Aorta (tissue), 5 donors: ENCODE measurements around the gene KRT34. TPM values are rescaled to one million over a fixed set of nuclear protein-coding genes. Genes with fewer than 3 reads are reported as not detected.

ENCODE experiments used
- ATAC-seq: fragments of 200-7000 bp; cut with Tn5 transposase; one replicate; pipeline ENCODE4 v1.9.1; 2022; ENCODE audit warnings: moderate library complexity; ENCODE audit not compliant: low FRiP score
- DNase-seq, 2 donors: peaks; one replicate each; pipeline ENCODE4 v3.0.0-alpha.2; 2020
- H3K27ac ChIP-seq, 2 donors: one replicate each; pipeline ENCODE4 v1.5.1; 2013; ENCODE audit warnings: low read length in 2 of 2, mild to moderate bottlenecking in 2 of 2, moderate library complexity in 2 of 2, control low read depth in 1 of 2, inconsistent platforms in 1 of 2, low read depth in 1 of 2
- H3K27me3 ChIP-seq, 2 donors: one replicate each; pipeline ENCODE4 v1.6.1; 2013; ENCODE audit warnings: control low read depth in 1 of 2, low read length in 1 of 2, mild to moderate bottlenecking in 1 of 2, moderate library complexity in 1 of 2; ENCODE audit not compliant: insufficient read depth in 2 of 2, control insufficient read depth in 1 of 2
- H3K36me3 ChIP-seq, 2 donors: one replicate each; pipeline ENCODE4 v1.6.1; 2013; ENCODE audit warnings: control low read depth in 1 of 2, low read length in 1 of 2, mild to moderate bottlenecking in 1 of 2; ENCODE audit not compliant: insufficient read depth in 2 of 2, control insufficient read depth in 1 of 2
- H3K4me1 ChIP-seq, 2 donors: one replicate each; pipeline ENCODE4 v1.6.1; 2013; ENCODE audit warnings: low read length in 2 of 2, control low read depth in 1 of 2, mild to moderate bottlenecking in 1 of 2, moderate library complexity in 1 of 2; ENCODE audit not compliant: insufficient read depth in 2 of 2, control insufficient read depth in 1 of 2
- H3K4me3 ChIP-seq, 2 donors: one replicate each; pipeline ENCODE4 v1.5.1; 2013; ENCODE audit warnings: low read length in 2 of 2, control low read depth in 1 of 2, mild to moderate bottlenecking in 1 of 2
- H3K9me3 ChIP-seq: one replicate; pipeline ENCODE4 v1.6.1; 2013; ENCODE audit warnings: mild to moderate bottlenecking, low read length; ENCODE audit not compliant: control insufficient read depth
- WGBS, 2 donors: extraction: QIAGEN DNeasy Blood & Tissue Kit; methylation state at CpG; one replicate each; pipeline ENCODE4 v1.1.7; 2013; 5-methylcytosine and 5-hydroxymethylcytosine counted together
- intact Hi-C, 2 donors: fragments of 100-400 bp; cut with DNase I; formaldehyde crosslinking; loops; one replicate each; pipeline versions ENCODE4 v1.14.2 to v1.15.0; 2022
- polyA plus RNA-seq, 2 donors: library from polyadenylated mRNA; stranded (reverse); fragments of 200-250 nt; gene quantifications; one replicate each; pipeline ENCODE4 v1.2.3, GENCODE V29; 2013
- total RNA-seq, 2 donors: library from RNA; stranded (reverse); fragmentation: NEBNext Ultra II Directional; extraction: Animal tissue kit (Norgen Biotek cat#: 25700); gene quantifications; one replicate each; pipeline ENCODE4 v1.2.1, GENCODE V29; 2021
- donor health status: healthy with polysubstance abuse.
- donor health status: Bipolar disorder and iron deficiency.
- donor health status: DM: no; HTN: no; CAD: no.
- donor health status: DM: no; HTN: no; CAD: no.
- donor health status: DM: yes; HTN: yes; CAD: no.

The KRT34 gene
- total and polyA plus RNA-seq, 4 donors = not detected

DNA sequence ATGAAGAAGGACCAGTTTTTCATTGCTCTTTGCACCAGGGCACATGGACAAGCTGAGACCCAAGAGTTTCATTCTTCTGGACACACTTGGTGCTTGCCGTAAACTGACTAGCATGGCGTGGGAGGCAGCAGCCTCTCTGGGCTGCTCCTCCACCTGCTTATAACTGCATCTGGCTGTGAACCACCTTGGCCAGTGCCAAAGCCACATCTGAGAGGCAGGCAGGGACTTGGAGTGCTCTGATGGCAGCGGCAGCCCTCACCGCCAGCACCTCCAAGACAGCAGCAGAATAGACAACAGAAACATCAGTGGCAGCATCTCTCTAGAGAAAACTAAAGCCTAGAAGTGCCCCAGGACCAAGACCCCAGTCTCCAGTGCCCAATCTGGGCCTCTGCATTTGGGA lies 37.6 kb upstream of the KRT34 start:
- no peaks in the 10 kb centered on the region for H3K36me3 ChIP-seq
- WGBS, 2 donors = 87 to 92% methylated on average over 4 of the region's 4 CpGs
- H3K4me3 ChIP-seq = no peak overlapping the region
- intact Hi-C loops = no loop called here
- DNase-seq (no peak), ATAC-seq (no peak)
- H3K4me1 ChIP-seq = no peaks in the 10 kb centered on the region
- no peak overlapping the region for H3K27ac ChIP-seq
- no peaks in the 10 kb centered on the region for H3K27me3 ChIP-seq
- H3K9me3 ChIP-seq = no peaks in the 10 kb centered on the region

DNA sequence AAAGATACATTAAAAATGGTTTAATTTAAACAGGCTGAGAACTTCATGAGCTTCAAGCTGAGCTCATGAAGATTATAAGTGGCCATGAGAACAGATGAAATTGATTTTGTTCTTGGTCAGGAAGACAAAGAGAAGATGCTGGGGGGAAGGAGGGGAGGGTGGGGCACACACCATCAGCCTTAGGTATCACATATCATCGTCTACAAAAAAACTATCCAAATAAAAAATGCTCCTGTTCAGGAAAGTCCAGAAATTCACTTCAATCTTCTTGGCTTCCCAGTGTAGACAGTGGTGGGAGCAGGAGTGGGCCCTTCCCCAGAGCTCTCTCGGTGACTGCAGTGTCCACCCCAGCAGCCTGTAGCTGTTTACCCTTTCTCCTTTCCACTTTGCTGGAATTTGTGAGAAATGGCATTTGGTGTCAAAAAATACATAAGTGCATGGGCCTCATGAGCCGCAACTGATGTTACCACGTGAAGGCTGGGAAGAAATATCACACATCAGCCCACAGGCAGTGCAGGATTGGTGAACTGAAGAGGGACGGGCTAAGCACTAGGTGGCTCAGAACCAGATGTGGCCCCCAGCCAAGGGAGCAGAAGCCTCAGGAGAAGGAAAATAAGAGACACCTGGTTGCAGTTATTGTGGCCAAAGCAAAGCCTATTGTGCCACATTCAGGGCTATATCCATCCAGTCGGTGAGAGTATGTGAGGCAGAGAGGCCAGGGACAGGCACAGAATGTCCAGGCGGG lies 36.2 kb upstream of the KRT34 start:
- H3K36me3 ChIP-seq = no peaks in the 10 kb centered on the region
- no peaks in the 10 kb centered on the region for H3K4me1 ChIP-seq
- no peak for DNase-seq
- H3K27me3 ChIP-seq = no peaks in the 10 kb centered on the region
- H3K9me3 ChIP-seq = no peaks in the 10 kb centered on the region
- WGBS, 2 donors = 76 to 80% methylated on average over 7 of the region's 7 CpGs
- H3K27ac ChIP-seq = no peak overlapping the region
- no peak overlapping the region for H3K4me3 ChIP-seq
- no peak for ATAC-seq
- intact Hi-C loops = no loop called here

DNA sequence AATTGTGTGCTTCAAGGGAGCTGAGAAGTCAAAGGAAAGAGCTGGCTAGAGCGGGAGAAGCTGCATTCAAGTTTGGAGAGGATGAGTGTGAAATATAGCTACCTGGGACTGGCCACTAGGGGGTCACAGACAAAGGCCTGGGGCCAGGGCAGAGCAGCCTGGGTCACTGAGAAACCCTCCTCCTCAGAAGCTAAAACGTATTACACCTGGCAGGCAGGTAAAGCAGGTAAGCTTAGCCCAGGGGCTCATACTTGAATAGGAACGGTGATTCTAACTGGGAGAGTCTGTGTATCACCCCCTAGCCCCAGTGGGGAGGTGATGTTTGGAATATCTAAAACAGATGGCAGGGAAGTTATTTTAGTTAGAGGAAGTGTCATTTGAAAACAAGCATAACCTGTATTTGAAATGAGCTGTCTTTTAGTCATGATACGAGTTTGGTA lies 35.5 kb upstream of the KRT34 start:
- Histone ChIP-seq H3K4me1 (no peaks in the 10 kb centered on the region), H3K36me3 (no peaks in the 10 kb centered on the region), H3K27me3 (no peaks in the 10 kb centered on the region), H3K27ac (no peak overlapping the region), H3K9me3 (no peaks in the 10 kb centered on the region), H3K4me3 (no peak overlapping the region)
- WGBS, 2 donors = 43 to 44% methylated on average over 4 of the region's 4 CpGs
- DNase-seq (no peak), ATAC-seq (no peak)
- intact Hi-C loops = no loop called here

DNA sequence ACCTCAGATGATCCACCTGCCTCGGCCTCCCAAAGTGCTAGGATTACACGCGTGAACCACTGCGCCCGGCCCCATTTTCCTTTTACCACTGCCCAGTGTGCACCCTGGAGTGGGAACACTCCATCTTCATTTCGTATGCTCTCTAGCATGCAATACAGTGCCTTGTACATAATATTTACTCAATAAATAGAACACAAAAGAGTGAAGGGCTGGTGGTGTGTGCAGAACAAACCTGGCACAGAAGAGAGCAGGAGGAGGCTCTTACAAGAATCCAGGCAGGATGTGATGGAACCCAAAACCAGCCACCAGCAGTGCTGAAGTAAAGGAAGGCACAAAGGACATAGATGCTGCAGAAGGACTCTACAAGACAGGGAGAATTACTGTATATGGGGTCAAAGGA lies 35.0 kb upstream of the KRT34 start:
- no peak overlapping the region for H3K27ac ChIP-seq
- intact Hi-C loops = no loop called here
- H3K27me3 ChIP-seq = no peaks in the 10 kb centered on the region
- ATAC-seq (no peak), DNase-seq (no peak)
- no peaks in the 10 kb centered on the region for H3K36me3 ChIP-seq
- H3K9me3 ChIP-seq = no peaks in the 10 kb centered on the region
- no peak overlapping the region for H3K4me3 ChIP-seq
- no peaks in the 10 kb centered on the region for H3K4me1 ChIP-seq
- WGBS, 2 donors = 89 to 93% methylated on average over 6 of the region's 6 CpGs

DNA sequence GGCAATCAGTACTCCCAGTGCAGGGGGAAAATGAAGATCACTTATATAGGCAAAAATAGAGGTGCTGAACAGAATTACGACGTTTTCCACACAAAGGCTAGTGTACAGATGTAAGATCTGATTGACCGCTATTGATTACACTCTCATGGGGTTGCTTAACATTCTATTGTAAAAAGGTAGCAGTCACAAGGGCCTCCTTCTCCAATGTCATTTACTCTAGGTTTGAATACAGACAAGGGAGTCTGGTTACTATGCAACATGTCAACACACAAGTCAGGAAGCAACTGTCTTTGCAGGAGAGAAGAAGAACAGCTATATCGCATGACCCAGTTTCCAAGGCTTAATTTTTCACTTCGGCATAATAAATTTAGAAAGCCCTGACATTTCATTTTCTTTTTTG lies 34.4 kb upstream of the KRT34 start:
- Histone ChIP-seq H3K36me3 (no peaks in the 10 kb centered on the region), H3K4me1 (no peaks in the 10 kb centered on the region), H3K27me3 (no peaks in the 10 kb centered on the region), H3K4me3 (no peak overlapping the region), H3K27ac (no peak overlapping the region), H3K9me3 (no peaks in the 10 kb centered on the region)
- no peak for ATAC-seq
- intact Hi-C loops = no loop called here
- 79 to 84% methylated on average over 5 of the region's 5 CpGs for WGBS, 2 donors
- no peak for DNase-seq

DNA sequence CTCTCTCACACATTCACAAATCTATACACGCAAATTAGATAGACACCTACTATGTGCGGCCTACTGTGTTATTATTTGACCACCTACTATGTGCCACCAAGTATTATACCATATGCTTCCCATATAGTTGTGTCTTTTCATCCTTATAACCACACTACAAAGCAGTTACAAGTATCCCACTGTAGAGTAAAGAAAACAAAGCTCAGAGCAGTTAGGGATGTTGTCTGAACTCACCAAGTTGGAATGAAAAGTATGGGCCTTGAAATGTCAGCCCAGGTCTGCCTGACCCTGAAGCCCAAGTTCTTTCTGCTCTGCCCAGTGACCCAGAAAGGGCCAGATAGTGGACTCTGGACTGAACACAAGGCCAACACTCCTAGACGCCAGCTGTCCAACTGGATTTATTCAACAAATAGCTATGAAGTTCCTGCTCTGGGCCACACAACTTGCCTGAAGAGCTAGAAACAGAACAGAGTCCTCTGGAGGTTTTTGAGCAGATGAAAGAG lies 33.8 kb upstream of the KRT34 start:
- 52 to 57% methylated on average over 3 of the region's 3 CpGs for WGBS, 2 donors
- intact Hi-C loops = no loop called here
- Histone ChIP-seq H3K36me3 (no peaks in the 10 kb centered on the region), H3K27ac (no peak overlapping the region), H3K4me3 (no peak overlapping the region), H3K4me1 (no peaks in the 10 kb centered on the region), H3K9me3 (no peaks in the 10 kb centered on the region), H3K27me3 (no peaks in the 10 kb centered on the region)
- ATAC-seq (peak; percentile 45), DNase-seq (no peak)

DNA sequence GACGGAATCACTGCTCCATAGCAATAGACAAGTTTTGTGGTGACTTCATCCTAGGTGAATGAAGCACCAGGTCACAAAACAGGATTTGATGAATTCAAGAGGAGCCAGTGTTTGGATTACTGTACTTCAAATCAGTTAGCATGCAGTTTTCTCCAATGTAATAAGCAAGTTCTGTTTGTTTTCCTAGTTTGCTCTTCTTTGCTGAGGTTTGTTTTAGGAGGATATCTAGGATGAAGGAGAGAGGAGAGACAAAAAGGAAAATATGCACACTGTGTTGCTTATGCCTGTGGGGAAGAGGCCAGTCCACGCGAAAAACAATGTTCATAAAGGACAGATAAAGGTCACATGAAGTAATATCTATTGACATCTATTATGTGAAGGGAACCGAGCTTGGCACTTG lies 33.3 kb upstream of the KRT34 start:
- DNase-seq (no peak), ATAC-seq (no peak)
- H3K36me3 ChIP-seq = no peaks in the 10 kb centered on the region
- no peak overlapping the region for H3K27ac ChIP-seq
- H3K27me3 ChIP-seq = no peaks in the 10 kb centered on the region
- H3K4me3 ChIP-seq = no peak overlapping the region
- intact Hi-C loops = no loop called here
- H3K4me1 ChIP-seq = no peaks in the 10 kb centered on the region
- no peaks in the 10 kb centered on the region for H3K9me3 ChIP-seq
- 79 to 81% methylated on average over 4 of the region's 4 CpGs for WGBS, 2 donors

DNA sequence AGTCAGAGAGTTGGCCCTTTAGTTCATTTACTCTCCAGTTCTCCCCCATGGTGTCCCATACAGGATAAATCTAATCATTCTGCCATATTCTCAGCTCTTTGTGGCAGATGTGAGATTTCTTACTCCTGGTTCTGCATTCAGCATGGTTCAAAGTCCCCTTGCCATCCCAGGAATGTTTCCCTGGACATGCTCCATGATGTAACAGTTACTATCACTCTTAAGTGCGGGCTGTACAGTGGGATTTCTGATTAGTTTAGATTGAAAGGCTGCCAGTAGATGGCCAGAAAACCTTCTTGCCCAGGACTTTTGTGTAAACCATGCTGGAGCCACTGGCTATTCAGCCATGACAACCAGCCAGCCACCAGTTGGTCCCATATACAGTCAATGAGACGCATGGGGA lies 31.9 kb upstream of the KRT34 start:
- DNase-seq (no peak), ATAC-seq (no peak)
- H3K27ac ChIP-seq = no peak overlapping the region
- intact Hi-C loops = no loop called here
- H3K4me1 ChIP-seq = no peaks in the 10 kb centered on the region
- H3K36me3 ChIP-seq = no peaks in the 10 kb centered on the region
- H3K27me3 ChIP-seq = no peaks in the 10 kb centered on the region
- WGBS, 2 donors = 69 to 78% methylated on average over 2 of the region's 2 CpGs
- no peak overlapping the region for H3K4me3 ChIP-seq
- no peaks in the 10 kb centered on the region for H3K9me3 ChIP-seq

DNA sequence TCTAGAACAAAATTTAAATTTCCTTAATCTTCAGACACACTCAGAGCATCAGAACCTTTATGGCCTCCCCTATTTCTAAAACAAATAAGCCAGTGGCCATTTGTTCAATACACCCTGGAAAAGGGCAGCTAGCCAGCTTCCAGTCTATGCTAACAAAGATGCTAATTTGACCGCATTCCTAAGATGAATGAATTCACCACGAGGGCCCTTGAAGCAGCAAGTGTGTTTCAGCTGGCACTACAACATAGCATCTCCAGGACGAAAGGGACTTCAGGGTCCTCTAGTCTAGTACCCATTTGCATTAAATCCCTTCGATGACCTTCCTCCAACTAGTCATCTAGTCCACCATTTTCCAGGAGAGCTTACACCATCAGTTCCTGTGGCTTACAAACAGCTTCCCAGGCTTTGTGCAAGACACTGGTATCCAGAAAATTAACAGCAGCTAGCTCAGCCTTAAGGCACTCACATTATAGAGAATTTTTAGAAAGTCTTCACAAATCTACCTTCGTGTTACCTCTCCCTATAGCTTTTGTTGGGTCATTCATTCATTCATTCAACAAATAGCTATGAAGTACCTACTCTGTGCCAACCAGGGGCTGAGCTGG lies 31.3 kb upstream of the KRT34 start:
- 56 to 58% methylated on average over 5 of the region's 5 CpGs for WGBS, 2 donors
- ATAC-seq (no peak), DNase-seq (no peak)
- intact Hi-C loops = no loop called here
- Histone ChIP-seq H3K4me1 (no peaks in the 10 kb centered on the region), H3K4me3 (no peak overlapping the region), H3K27ac (no peak overlapping the region), H3K27me3 (no peaks in the 10 kb centered on the region), H3K36me3 (no peaks in the 10 kb centered on the region), H3K9me3 (no peaks in the 10 kb centered on the region)
